GM21526 (cell line): ENCODE results near the gene LRRC4C.

Experiments used
- ATAC-seq: cut with Tn5 transposase; IDR thresholded peaks from one replicate; pipeline ENCODE4 v1.9.1; 2021; ENCODE audit warnings: moderate library complexity; ENCODE audit not compliant: unreplicated experiment, low FRiP score

Gene LRRC4C

DNA sequence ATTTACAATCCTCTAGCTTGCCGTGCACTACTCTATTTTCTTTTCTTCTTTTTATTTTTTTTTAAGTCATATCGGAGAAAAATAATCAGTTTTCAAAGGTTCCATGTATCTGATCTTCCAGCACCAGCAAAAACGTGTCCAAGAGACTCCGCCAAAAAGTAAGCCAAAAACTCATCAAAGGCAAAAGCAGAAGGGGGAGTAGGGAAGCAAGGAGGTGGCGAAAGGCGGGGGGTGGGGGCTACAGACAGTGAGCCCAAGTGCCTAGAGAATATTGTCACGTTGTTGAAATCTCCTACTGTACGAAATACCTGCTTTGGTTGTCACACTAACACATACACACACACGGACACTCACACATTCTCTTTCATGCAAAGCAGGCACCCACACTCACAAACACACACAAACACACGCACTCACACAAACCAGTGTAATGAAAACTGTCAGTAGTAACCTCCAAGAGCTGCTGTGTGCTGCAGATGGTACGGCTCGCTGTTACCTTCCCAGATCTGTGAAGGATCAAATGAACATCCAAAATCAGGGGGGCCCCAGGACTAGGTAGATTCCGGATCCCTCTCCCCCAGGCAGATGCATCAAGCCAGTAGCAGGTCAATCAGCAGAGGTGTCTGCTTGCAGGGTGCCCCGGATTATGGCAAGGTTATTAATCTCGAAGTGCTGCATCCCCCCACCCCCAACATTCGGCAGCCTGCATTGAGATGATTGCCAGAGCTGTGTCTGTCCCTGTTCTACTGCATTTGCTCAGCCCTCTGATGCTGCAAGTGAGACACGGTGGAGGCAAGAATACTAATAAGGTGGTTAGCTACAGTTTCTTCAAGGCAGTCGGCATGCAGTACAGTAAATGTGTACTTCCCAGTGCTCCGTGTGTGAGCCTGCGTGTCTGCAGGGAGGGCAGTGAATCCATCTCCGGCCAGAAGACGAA is at the start of gene LRRC4C:
Gene LRRC4C, minus strand, starts transcription at position 188 of the 937 bp plus-strand sequence.
- ATAC-seq = no peak

DNA sequence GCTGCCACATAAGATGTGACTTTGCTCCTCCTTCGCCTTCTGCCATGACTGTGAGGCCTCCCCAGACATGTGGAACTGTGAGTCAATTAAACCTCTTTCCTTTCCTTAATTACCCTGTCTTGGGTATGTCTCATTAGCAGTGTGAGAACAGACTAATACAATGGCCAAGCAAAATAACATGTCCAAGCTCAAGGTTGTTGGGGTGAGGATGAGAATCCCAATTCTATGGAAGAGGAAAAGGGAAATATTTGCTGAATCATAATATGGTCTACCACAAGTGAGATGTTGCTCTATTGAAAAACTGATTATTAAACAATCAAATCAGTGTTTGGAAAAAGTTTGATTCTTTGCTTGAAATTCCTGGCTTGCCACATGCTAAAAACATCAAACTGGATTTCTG is 48.7 kb upstream of the LRRC4C start:
- no peak for ATAC-seq

DNA sequence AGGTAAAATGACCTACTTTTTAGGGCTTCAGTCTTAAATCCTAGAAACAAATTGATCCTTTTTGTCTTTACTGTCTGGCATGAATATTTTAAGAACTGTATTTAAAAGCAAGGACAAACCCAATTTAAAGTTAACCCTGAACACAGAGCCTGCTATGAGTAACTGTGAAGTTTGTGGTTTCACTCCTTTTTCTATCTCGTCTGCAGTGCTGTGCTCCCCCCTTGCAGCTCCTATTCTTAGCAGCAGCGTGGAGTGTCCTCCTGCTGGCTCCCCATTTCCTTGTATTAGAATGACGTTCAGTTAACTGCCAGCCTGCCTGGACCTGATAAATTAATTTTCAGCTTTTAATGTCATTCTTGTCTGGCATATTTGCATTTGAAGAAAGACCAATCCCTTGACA is 40.0 kb upstream of the LRRC4C start:
- ATAC-seq = no peak

DNA sequence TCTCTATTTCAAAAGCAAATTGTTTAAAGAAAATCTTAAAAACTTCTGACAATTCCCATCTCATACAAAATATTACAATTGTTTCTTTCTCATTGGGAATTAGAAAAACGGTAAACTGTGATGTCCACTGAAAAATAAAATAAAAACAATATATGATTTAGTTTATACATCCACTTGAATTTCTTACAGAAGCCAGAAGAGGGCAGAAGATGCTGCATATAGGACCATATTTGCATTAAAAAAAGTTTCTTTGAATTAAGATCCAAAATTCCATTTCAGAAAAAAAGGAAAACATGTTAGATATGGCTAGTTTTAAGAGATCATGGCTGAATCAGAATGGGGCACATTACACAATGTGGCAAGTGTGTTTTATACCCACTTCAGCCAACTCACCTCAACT is 39.3 kb upstream of the LRRC4C start:
- no peak for ATAC-seq

DNA sequence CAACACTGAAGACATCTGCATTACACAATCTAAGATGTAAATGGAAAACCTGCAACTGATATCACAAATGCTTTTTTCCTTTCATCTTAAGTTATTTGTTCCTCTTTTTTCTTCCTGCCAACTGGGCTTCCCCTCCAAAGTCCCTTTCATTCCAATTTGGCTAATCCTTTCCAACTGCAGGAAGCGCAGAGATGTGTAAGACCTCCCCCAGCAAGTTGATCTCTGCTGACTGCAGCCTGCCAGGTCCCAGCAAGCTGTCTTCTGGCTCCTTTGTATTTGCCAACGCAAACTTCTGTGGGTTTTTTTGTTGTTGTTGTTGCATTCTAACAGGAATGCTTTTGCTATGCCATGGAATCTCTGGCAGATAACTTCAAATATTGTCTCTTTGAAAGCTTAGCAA is 38.5 kb upstream of the LRRC4C start:
- no peak for ATAC-seq

DNA sequence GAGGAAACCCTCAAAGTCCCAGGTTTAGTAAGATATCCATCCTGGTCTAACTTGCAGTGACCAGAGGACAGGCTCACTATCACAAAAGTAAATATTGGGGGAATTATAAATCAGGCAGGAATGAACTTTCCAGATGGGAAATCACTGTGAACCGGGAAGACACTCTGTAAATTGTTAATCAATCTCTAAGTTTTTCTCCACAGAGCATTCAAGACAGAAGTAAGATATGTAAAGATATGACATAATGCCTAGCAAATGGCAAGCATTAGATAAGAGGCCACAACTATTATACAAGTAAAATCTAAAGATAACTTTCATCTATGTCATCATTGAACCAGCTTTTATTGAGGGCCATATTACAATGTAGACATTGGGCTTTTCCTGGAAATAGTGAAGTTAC is 35.3 kb upstream of the LRRC4C start:
- no peak for ATAC-seq

DNA sequence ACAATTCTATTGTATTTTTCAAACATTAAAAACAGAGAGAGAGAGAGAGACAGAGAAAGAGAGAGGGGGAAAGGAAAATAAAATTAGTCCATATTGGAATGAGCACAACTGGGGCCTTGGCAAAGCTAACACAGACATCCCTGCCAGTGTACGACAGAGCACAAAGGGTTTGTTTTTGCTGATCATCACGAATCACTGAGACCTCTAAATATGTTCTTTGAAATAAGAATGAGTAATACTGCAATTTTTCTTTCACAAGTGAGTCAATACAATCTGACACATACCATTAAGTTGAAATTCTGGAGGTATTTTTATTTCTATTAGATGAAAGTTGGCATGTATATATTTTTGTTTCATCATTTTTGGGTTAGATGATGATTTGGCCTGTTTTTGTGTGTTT is 27.0 kb upstream of the LRRC4C start:
- ATAC-seq = no peak

DNA sequence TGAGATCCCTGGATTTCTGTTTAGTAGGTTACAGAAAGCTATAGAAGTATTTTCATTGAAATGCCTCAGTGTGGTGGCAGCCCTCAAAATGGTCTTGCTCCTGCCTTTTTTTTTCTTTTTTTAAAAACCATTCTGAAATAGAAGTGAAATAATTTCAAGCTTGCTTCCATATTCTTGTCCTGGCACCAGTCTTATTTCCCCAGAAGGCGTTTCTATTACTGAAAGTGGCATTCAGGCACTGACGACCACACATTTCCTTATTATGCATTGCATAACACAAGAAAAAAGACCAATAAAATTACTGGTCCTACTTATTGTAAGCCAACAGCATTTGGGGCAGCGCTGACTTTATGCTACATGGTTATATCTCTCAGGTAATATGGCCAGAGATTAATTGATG is 24.5 kb upstream of the LRRC4C start:
- no peak for ATAC-seq

DNA sequence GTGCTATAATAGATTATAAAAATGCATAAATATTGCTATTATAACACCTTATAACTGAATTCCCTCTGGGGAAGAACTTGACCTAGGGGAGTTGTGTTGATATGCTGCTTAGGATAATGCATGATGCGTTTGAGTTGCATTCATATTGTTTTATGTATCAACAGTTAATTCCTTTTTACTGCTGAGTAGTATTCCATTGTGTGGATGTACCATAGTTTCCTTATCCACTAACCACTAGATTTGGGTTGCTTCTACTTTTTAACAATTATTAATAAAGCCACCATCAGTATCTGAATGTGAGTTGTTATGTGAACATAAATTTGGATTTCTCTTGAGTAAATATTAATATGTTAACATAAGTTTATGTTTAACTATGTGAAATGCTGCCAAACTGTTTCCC is 19.7 kb upstream of the LRRC4C start:
- no peak for ATAC-seq

DNA sequence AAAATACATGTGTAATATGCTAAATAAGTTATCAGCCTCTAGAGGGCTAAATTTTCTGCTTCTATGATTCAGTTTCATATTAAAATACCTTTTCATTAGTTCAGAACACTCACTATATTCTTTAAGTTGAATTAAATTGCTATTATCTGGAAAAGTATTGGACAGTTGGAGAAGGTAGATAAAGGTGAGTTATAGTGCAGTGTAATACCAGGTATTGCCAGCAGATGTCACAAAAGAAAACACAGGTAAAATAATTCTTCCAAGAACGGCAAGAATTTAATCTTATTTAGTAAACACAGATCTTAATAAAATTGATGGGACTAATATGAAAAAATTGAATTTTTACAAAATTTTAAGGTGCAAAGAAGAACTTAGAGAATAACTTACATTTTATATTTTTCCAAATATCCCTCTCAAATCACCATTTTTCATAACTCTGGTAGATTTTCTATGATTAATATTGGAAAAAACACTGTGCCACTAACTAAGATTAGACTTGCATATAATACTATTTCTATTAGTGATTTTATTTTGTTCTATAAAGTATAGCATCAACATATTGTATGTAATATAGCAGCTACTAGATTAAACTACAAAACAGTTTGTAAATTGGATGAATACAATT is 1.7 kb upstream of the LRRC4C start:
- ATAC-seq = no peak

DNA sequence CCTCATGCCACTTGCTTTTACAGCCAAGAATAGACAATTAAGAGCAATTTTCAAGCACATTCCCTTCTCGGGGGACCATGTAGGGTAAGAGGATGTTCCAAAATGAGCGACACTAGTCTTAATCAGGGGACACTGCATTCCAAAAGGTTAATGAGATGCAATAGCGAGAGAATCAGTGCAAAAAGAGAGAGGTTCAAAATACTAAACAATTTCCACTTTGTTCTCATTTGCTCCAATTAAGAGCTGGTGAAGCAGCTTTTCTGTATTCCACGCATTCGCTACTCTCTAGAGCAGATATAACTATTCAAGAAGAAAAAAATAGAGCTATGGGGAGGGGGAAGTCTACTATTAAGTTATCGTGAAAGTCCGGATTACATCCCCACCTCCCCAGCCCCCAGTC is 811 bp downstream of the LRRC4C start:
- ATAC-seq = no peak

DNA sequence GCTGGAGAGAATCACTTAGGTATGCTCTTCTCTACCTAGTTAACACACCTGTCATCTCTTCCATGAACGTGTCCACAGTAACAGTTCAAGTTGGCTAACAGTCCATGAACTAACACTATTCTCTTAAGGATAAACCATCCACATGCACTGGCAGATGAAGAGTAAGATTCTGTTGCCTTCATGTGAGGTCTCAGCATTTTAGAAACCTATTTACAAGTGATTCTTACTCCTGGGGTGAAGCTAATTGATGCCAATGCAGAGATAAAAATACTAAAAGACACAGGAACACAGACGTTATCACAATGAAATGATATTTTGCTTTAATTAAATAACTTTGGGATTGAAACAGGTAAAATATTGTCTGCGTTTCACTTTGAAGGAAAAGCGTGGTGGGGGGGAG is 1.3 kb downstream of the LRRC4C start:
- no peak for ATAC-seq

DNA sequence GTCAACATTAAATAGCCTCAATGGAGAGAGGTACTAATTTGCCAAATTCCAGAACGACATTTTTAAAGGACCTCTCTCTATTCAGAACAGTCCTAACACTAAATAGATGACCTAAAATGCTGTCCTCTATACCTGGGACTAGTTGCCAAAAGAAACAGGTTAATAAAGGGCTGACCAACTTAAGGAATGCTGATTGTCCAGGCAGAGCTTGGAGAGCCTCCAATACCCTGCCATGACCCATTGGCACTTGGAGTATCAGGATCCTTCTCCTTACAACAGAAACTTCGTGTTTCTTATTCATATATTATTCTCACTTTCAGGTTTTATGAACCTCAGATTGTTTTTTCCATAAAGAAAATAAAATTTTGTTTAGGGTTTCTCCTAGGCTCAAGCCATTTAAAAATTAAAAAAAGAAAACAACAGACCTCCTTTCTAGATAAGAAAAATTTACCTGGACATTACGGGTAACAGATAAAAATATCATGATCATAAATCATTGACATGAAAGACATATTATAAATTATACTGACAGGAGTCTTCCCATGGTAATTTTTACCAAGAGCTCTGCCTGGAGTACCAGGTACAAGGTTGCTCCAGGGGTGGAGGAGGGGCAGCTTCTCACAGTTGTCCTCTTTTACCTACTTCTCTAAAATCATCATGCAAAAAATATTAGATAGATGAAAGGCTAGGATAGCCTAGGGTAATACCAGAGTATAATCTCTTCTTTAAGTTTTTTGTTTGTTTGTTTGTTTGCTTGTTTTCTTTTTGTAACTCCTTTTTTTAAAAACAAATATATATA is 2.0 kb downstream of the LRRC4C start:
- no peak for ATAC-seq

DNA sequence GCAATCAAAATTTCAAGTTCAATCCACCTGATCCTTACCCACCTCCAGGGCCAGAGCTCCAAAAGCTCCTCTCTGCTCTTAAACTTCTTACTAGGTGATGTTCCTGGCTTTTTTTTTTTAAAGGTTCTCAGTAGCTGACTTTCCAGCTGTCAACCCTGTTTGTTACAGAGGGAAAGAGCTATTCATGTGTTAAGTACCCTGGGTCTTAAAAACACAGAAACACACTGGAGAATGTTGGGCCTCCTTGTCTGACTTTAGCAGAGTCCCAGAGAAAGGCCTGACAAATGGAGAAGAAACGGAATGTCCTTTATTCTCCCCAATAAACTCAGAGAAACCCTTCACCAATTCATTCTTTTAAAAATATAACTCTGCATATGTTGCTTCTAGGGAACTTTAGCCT is 3.2 kb downstream of the LRRC4C start:
- no peak for ATAC-seq

DNA sequence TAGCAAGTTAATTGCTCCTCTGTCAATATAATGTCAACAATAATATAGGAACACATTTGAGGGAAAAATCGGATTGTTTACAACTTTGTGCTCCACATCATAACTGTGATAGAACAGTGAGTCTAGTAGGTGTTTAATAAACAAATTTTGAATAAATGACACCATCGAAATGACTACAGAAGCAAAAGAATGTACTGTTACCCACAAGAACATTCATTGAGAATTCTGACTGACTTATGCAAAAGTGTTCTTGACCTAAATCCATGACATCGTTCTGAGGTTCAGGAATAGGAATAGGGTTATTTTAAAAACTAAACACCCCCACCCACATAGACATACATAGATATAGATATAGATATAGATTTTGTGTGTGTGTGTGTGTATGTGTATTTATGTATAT is 8.4 kb downstream of the LRRC4C start:
- no peak for ATAC-seq

DNA sequence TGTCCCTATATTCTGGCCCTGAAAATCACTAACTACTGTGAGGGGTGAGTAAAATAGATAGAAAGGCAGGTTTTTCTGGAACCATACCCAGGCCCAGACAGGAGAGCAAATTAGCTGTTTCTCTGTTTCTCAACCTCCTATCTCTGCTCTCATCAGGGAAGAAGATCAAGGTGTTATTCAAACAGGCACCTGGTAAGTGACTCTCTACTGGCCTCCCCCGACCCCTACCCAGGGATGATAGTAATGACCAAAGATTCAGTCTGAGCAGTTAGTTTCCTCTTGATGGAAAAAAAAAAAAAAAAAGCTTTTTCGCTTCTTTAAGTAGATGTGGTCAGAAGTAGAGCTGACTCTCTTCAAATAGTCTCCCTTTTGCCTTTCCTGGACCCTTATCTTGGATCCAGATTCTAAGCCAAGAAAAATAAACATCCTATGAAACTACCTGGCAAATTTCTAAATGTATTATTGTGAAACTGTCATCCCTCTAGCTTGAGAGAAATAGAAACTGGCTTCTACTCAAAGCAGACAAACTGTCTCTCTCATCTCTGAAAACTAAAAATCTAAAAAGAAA is 9.9 kb downstream of the LRRC4C start:
- no peak for ATAC-seq

DNA sequence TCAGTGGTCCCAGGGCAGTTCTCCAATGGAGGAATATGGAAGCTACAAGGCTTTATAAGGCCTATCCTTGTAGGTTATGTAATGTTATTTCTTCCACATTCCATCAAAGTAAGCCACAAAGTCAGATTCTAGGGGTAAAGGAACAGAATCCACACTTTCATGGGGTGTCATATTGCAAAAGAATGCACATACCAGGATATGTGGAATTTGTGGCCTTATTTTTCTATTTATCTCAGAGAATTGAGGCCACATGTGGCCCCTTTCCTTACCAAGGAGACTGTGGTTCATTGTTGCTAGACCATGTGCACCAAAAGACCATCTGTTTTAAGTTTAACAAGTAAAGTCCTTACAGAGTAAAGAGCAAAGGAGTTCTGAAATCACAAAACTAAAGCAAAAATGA is 12.9 kb downstream of the LRRC4C start:
- no peak for ATAC-seq

DNA sequence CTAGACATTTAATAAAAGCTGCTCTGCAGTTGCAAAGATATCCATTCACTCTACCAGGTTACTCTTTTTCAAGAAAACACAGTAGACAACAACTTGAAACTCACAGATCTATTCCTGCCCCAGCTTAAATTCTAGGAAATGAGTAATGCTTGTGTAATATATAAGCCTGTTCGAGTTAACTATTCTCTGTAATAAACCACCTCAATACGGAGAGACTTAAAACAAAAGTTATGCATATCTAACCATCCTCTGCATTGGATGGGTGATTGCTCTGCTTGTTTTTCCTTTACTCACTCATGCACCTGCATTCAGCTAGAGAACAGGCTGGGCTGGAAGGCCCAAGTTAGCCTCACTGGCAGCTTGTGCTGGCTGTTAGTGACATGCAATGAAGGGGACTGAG is 13.3 kb downstream of the LRRC4C start:
- ATAC-seq = no peak

DNA sequence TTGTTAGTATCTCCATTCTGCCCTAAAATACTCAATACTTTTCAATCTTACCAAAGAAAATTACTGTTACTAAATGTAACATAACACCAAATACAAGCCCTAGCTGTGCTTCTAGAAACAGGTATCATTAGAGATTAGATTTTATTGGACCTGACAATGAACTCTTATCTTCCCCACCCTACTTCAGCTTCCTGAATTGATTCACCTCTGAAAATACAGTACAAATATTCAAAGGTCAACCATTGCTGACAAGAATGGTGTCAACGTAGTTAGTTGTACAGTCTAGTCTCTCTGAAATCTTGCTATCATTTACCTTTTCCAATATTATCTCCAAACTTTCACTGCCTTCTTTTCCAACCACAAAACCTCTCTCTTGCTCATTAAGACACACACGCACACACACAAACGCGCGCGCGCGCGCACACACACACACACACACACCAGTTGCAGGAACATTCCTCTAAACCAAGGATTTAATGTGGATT is 22.4 kb downstream of the LRRC4C start:
- ATAC-seq = no peak

DNA sequence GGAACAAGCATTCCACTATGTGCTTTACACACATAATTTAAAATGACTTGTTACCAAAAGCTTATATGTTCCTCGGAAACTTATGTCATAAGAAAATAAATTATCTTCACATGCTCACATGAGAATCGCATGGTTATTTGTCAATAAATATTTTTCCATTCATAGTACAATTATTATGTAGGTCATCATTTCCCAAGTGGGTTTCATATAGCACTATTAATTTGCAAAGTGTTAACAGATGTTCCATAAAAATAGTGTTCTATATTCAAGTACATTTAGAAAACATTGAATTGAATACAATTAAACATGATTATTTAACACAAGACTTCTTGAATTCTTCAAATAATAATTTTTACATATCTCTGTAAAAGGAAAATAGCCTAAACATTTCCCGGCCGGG is 23.9 kb downstream of the LRRC4C start:
- ATAC-seq = no peak

DNA sequence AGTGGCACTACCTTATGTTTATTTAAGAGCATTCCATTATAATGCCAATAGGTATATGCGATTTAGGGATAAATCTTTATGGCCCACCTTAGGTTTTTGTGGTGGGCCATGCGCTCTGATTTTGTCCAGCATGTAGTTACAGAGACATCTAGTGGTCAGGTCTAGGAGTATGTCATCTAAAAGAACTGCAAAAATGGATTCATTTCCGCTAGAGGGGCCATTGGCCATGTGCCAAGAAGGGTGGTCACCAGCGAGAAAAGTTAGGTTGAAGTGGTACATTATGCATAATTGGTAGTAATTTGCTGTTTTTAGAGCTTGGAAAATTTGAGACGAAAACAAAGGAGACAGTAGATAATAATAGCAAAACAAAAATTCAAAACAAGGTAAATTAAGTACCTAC is 27.7 kb downstream of the LRRC4C start:
- no peak for ATAC-seq
